Omental fat pad (tissue), 4 donors: ENCODE data around the gene THEM5. TPM values are rescaled to one million over a fixed set of nuclear protein-coding genes. Genes with fewer than 3 reads are reported as not detected.

ENCODE experiments used
- ATAC-seq: fragments of 150-250 bp; one replicate; pipeline ENCODE4 v1.9.1; 2016; ENCODE audit warnings: mild to moderate bottlenecking, moderate library complexity; ENCODE audit not compliant: low FRiP score
- DNase-seq: peaks from one replicate; pipeline ENCODE4 v3.0.0-alpha.2; 2019; ENCODE audit warnings: low spot score
- total RNA-seq, 4 donors: library from RNA; depleted of rRNA; stranded (reverse); fragments of >200 nt; gene quantifications; one replicate each; pipeline ENCODE4 v1.1.0, GENCODE V29; 2016
- TF ChIP-seq, protein P1 (sequence below), 3 donors: fragments of 450-650 bp; IDR thresholded peaks; one replicate each; pipeline ENCODE4 v1.5.1; 2016 to 2017; ENCODE audit warnings: antibody characterized with exemption in 3 of 3, mild to moderate bottlenecking in 3 of 3, moderate library complexity in 2 of 3

THEM5 gene
- total RNA-seq, 4 donors from 2014 or later = not detected

DNA sequence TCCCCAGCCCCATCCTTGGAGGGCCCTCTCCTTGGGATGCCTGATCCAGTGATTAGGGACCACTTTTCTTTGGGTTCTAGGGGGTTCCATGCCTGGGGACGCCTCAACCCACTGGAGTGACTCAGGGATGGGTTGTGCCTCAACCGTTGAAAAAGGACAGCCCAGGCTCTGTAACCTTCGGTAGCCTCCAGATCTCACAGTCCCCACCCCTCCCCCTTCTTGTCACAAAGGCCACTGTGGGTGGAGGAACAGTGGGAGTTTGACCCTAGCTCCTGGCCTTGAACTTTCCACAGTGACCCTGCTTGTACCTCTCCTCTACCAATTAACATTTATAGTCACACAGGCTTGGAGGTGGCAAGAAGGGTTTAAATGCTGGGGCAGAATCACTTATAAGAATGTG, 19.3 kb downstream of the THEM5 start:
- ATAC-seq (no peak), DNase-seq (no peak)
- TF ChIP-seq, protein P1, sequence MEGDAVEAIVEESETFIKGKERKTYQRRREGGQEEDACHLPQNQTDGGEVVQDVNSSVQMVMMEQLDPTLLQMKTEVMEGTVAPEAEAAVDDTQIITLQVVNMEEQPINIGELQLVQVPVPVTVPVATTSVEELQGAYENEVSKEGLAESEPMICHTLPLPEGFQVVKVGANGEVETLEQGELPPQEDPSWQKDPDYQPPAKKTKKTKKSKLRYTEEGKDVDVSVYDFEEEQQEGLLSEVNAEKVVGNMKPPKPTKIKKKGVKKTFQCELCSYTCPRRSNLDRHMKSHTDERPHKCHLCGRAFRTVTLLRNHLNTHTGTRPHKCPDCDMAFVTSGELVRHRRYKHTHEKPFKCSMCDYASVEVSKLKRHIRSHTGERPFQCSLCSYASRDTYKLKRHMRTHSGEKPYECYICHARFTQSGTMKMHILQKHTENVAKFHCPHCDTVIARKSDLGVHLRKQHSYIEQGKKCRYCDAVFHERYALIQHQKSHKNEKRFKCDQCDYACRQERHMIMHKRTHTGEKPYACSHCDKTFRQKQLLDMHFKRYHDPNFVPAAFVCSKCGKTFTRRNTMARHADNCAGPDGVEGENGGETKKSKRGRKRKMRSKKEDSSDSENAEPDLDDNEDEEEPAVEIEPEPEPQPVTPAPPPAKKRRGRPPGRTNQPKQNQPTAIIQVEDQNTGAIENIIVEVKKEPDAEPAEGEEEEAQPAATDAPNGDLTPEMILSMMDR (IDR thresholded peaks at IDR 0.05) = no peak

DNA sequence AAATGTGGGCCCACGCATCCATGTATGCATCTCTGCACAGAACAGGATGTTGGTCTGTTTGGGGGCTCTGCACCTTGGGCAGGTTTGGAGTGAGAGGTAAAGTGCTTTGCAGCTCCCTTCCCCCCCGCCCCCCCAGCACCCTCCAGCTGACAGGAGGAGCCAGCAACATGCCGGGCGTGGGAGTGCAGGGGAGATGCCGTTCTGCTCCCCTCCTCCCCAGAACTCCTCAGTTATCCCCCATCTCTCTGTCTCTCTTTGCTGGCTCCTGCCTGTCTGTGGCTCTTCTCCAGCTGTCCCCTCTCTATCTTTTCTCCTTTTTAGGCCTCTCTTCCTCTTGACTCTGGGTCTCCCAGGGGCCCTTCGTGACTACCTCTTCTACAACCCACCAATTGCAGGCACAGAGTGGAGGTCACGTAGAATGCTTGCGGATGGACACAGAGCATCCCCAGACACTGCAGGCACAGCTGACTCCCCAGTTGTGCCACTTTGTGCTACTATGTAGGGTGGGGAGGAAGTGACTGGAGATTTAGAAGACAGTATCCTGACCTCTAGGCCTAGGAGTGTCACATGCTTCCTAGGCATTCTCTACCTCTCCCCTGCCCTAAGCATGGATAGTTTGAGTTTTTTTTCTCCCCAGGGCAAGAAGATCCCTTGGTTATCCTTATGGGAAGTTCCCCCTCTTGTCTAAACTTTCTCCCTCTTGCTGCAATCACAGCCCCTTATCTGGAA, 20.2 kb downstream of the THEM5 start:
- DNase-seq = no peak
- TF ChIP-seq, protein P1 (IDR thresholded peaks at IDR 0.05) = no peak
- no peak for ATAC-seq

DNA sequence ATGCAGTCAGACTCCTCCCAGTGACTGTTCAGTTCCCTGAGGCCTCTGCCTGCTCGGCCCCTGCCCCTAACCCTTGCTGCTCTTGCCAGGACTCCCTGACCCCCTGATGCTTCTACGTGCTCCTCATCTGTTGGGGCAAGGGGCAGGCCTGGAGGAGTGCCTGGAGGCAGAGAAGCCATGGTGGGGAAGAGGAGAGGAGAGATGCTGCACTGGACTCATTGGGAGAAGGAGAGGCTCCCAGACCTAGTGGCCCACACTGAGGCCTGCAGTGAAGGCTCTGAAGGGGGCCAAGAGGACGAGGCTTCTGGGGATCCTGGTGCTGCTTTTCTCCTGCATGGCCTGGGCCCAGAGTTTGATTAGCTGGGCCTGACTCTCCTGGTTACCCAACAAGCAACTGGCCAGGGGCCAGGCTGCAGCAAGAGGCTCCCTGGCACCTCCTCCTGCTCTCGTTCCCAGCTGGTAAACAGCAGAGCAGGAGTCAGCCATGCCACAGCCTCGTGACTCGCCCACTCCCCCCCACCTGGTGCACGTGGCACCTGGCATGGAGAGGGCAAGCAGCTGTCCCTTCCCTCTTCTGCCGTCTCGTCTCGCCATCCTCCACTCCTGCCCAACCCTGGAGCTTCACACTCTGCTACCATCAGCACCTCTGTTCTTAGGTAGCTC, 21.1 kb downstream of the THEM5 start:
- ATAC-seq = peak; percentile 58
- TF ChIP-seq, protein P1 (IDR thresholded peaks at IDR 0.05) = no peak
- DNase-seq = peak; percentile 42

DNA sequence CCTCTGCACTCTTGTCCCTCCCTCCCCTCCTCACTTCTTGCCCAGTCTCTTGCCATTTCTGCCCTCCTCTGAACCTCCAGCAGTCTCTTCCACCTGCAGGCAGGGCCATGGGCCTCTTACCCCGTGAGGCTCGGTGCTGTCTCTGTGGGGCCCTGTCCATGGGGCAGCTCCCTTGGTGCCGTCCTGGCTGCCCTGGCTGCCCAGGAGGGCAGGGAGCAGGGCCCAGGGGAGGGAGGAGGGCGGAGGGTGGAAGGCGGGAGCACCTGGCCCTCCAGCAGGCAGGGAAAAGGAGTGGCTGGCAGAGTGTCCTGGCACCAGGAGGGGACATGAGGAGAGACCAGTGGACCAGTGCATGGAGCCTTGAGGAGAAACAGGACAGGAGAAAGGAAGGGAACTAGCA, 21.9 kb downstream of the THEM5 start, which contains the start of gene RORC:
TSS of gene RORC (minus strand) at position 198 of the 400 bp plus-strand sequence. CDS start at position 160, 38 bp downstream.
- DNase-seq = no peak
- TF ChIP-seq, protein P1 (IDR thresholded peaks at IDR 0.05) = no peak
- ATAC-seq = peak; percentile 6

DNA sequence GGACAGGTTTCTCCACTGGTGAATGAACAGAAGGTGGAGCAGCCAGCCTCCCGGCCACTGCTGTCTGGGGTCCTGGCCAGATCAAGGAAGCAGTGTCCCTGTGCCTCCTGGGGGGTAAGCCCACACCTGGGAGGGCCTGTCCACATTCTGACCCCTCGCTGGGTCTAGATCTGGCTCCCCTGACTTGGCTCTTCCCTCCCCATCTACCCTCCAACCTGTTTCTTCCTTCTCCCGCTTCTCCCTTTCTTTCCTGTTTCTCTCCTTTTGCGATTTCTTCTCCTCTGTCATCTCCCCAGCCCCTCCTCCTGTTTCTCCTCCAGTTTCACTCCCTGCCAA, 22.3 kb downstream of the THEM5 start:
- ATAC-seq (no peak), DNase-seq (no peak)
- TF ChIP-seq, protein P1 (IDR thresholded peaks at IDR 0.05) = no peak

DNA sequence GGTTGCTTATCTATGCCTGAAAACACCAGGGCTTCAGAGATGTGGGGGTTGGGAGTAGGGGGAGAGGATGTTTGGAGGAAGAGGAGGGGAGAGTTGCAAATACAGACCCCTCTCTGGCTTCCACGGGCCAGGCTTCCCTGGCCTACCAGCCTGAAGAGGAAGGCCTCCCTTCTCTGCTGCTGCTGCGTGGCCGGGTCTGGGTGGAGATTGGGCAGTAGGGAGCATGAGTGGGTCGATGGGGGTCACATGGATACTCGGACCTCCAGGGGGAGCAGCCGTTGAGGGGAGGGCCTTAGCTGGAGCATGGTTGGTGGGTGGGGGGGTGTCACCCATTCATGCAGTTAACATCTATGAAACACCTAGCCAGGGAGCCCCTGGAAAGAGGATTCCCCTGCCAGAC, 23.5 kb downstream of the THEM5 start:
- TF ChIP-seq, protein P1 (IDR thresholded peaks at IDR 0.05) = no peak
- DNase-seq (no peak), ATAC-seq (no peak)
